Parathyroid adenoma (tissue), 2 donors: ENCODE results near the gene THAP4.

Experiments
- H2AFZ ChIP-seq: fragments of 300-600 bp; sonication (generic); one replicate; pipeline ENCODE4 v1.7.0; 2017; ENCODE audit warnings: antibody characterized with exemption, mild to moderate bottlenecking
- H3K27ac ChIP-seq: fragments of 300-600 bp; sonication (generic); one replicate; pipeline ENCODE4 v1.7.0; 2017
- H3K27me3 ChIP-seq: fragments of 300-600 bp; sonication (generic); one replicate; pipeline ENCODE4 v1.7.0; 2017; ENCODE audit warnings: low read length; ENCODE audit not compliant: control insufficient read depth, insufficient read depth
- H3K36me3 ChIP-seq: fragments of 300-600 bp; sonication (generic); one replicate; pipeline ENCODE4 v1.7.0; 2017; ENCODE audit warnings: low read length; ENCODE audit not compliant: control insufficient read depth, insufficient read depth
- H3K4me1 ChIP-seq: fragments of 300-600 bp; sonication (generic); one replicate; pipeline ENCODE4 v1.7.0; 2017; ENCODE audit warnings: control low read depth
- H3K4me2 ChIP-seq: fragments of 300-600 bp; sonication (generic); one replicate; pipeline ENCODE4 v1.7.0; 2017; ENCODE audit warnings: low read length
- H3K4me3 ChIP-seq: fragments of 300-600 bp; sonication (generic); one replicate; pipeline ENCODE4 v1.7.0; 2017; ENCODE audit warnings: low read depth, low read length
- H3K79me2 ChIP-seq: fragments of 300-600 bp; sonication (generic); one replicate; pipeline ENCODE4 v1.7.0; 2017; ENCODE audit warnings: control low read depth
- H3K9ac ChIP-seq: fragments of 300-600 bp; sonication (generic); one replicate; pipeline ENCODE4 v1.7.0; 2017; ENCODE audit warnings: mild to moderate bottlenecking
- H3K9me3 ChIP-seq: fragments of 300-600 bp; sonication (generic); one replicate; pipeline ENCODE4 v1.7.0; 2017; ENCODE audit warnings: low read length; ENCODE audit not compliant: control insufficient read depth
- TF ChIP-seq, protein P1 (sequence below): fragments of 300-600 bp; sonication (generic); IDR thresholded peaks from one replicate; pipeline ENCODE4 v1.7.0; 2017; ENCODE audit warnings: antibody characterized with exemption, mild to moderate bottlenecking
- donor health status: primary hyperparathyroidism.

THAP4 gene

DNA sequence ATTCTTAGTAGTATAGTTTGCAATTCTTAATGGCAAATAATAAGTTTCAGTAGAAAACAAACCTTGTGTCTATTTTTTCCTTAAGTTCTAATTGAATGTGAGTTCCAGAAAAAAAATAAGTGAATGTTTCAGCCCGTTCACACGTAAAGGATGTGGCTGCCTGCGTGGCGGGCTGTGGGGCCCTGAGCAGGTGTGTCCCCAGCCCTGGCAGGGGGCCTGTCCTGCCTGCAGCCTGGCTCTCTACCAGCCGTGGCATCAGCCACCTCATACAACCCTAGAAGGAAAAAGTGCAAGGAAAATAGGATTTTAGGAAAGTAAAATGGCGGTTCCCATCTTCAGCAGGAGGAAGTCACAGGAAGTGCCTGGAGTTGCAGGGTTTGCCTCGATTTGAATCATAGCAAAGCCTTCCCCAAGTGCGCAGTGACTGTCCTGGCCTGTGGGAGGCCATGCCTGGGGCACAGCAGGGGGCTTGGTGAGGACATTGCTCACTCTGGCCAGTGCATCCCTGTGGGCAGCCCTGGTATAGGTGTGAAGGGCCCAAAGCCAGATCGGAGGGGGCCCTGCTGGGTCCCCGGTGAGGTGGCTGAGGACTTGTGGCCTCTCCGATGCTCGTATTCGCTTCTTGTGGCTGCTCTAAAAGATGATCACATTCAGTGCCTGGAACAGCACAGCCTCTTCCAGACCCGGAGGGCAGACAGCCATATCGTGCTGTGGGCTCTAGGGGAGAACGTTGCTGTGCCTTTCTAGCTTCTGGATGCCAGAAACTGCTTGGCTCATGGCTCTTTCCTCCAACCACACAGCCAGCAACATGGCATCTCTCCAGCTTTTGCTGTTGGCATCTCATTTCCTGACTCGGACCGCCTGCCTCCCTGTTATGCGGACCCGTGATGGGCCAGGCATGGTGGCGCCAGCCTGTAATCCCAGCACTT is 37.1 kb upstream of the THAP4 start:
- H3K27me3 ChIP-seq: no peaks in the 10 kb centered on the region
- TF ChIP-seq, protein P1, sequence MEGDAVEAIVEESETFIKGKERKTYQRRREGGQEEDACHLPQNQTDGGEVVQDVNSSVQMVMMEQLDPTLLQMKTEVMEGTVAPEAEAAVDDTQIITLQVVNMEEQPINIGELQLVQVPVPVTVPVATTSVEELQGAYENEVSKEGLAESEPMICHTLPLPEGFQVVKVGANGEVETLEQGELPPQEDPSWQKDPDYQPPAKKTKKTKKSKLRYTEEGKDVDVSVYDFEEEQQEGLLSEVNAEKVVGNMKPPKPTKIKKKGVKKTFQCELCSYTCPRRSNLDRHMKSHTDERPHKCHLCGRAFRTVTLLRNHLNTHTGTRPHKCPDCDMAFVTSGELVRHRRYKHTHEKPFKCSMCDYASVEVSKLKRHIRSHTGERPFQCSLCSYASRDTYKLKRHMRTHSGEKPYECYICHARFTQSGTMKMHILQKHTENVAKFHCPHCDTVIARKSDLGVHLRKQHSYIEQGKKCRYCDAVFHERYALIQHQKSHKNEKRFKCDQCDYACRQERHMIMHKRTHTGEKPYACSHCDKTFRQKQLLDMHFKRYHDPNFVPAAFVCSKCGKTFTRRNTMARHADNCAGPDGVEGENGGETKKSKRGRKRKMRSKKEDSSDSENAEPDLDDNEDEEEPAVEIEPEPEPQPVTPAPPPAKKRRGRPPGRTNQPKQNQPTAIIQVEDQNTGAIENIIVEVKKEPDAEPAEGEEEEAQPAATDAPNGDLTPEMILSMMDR: no peak
- no peak overlapping the region for H3K27ac ChIP-seq
- H3K4me3 ChIP-seq: no peak overlapping the region
- no peaks in the 10 kb centered on the region for H3K36me3 ChIP-seq
- H3K9ac ChIP-seq: no peak overlapping the region
- no peaks in the 10 kb centered on the region for H3K4me1 ChIP-seq
- H2AFZ ChIP-seq: no peak overlapping the region
- no peaks in the 10 kb centered on the region for H3K79me2 ChIP-seq
- H3K9me3 ChIP-seq: no peaks in the 10 kb centered on the region
- H3K4me2 ChIP-seq: no peak overlapping the region

DNA sequence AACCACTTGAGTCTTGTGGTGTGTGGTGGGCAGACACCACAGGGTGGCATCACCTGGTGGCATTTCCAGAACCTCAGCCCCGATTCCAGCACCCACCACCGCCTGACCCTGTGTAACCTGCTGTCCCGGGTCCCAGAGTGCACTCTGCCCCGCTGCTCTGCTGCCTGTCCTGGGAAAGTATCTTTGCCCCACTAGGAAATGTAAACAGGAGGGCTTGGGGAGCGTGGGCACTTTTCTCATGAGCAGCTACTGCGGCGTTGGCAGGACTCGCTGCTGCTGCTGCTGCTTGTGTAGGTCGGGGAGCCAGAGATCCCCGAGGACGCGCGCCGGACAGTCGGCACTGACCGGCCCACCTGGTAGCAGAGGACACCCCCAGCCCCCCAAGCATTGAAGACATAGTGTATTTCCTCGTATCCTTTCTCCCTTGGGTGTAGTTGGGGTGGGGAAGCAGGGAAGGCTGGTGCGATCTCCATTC is 36.3 kb upstream of the THAP4 start:
- Histone ChIP-seq H3K4me3 (no peak overlapping the region), H3K36me3 (no peaks in the 10 kb centered on the region), H3K79me2 (no peaks in the 10 kb centered on the region), H3K4me2 (no peak overlapping the region), H3K27me3 (no peaks in the 10 kb centered on the region), H3K27ac (no peak overlapping the region), H3K4me1 (no peaks in the 10 kb centered on the region), H3K9me3 (no peaks in the 10 kb centered on the region), H3K9ac (no peak overlapping the region), H2AFZ (no peak overlapping the region)
- TF ChIP-seq, protein P1: no peak

DNA sequence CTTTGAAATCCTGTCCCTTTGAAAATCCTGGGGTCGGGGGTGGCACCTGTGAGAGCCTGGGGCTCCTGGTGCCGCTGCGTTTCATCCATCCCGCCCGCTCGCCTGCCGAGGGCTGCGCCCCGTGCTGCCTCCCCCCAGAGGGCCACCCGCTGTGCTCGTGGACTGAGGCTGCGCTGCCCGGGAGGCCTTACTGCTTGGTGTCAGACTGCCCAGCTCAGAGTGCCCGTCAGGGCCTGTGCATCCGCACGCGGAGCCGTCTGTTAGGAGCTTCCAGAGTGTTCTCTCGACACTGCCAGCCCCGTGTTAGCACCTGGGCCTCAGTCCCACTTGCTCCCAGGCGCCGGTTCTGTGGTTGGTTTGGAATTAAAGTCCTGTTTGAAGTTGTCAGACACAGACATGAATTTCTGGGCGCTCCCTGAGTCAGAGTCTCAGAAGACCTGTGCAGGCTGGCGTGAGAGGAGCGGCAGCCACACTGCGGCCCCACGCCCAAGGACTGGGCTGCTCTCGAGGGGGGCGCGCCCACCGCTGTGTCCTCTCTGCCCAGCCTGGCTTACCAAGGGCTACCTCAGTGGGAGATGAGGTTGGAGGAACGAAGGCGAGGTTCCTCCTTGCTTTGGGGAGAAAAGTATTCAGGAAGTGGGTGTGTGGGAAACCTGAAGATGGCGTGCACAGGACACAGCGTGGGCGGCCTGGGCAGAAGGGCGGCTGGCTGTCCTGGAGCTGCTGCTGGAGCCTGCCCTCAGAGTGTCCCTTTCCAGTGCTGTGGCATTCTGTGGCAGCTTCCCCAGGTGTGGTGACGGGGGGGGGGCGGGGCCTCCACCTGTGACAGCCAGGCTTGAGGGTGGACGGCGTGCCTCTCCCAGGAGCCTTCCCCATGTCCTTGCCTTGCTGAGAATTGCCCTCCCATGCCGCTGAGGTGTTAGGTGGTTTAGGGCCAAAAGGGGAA is 35.6 kb upstream of the THAP4 start:
- Histone ChIP-seq H3K4me1 (no peaks in the 10 kb centered on the region), H2AFZ (no peak overlapping the region), H3K27ac (no peak overlapping the region), H3K9me3 (no peaks in the 10 kb centered on the region), H3K4me2 (no peak overlapping the region), H3K9ac (no peak overlapping the region), H3K36me3 (no peaks in the 10 kb centered on the region), H3K27me3 (no peaks in the 10 kb centered on the region), H3K79me2 (no peaks in the 10 kb centered on the region), H3K4me3 (no peak overlapping the region)
- TF ChIP-seq, protein P1: no peak

DNA sequence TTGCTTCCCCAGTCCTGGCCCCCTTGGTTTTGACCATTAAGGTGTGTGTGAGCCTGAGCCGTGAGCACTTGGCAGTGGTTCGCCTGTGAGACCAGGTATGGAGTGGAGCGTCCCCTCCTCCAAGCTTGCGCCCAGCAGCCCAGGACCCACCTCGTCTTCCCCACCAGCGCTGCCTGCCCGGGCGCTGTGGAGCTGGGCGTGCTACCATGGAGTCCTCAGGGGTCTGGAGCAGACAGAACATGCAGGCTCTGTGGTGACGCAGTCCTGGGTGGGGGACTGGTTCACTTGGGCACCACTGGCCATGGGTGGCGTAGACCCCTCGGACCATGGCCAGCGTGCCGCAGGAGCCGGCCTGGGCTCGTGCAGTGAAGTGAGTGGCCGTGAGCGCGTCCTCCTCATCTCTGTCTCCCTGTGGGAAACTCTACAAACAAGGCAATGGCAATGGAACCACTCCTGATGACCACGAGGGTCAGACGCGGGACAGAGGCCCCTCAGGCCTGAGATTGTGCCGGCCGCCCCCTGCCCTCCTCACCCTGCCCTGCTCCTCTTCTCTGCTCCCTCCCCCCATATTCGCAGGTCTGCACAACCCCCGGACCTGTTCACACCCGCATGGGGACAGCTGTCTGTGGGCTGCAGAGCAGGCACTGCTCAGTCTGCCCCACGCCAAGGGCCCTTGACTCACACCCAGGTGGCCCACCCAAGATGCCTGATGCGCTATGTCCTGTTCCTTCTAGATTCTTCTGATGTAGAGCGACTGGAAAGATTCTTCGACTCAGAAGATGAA is 34.7 kb upstream of the THAP4 start:
- H2AFZ ChIP-seq: no peak overlapping the region
- TF ChIP-seq, protein P1: no peak
- no peaks in the 10 kb centered on the region for H3K36me3 ChIP-seq
- no peaks in the 10 kb centered on the region for H3K27me3 ChIP-seq
- no peaks in the 10 kb centered on the region for H3K9me3 ChIP-seq
- no peaks in the 10 kb centered on the region for H3K4me1 ChIP-seq
- H3K4me3 ChIP-seq: no peak overlapping the region
- H3K79me2 ChIP-seq: no peaks in the 10 kb centered on the region
- H3K4me2 ChIP-seq: no peak overlapping the region
- H3K9ac ChIP-seq: no peak overlapping the region
- no peak overlapping the region for H3K27ac ChIP-seq
